ENCODE data around the gene FCHSD1. TPM values are rescaled to one million over a fixed set of nuclear protein-coding genes. Genes with fewer than 3 reads are reported as not detected.

FCHSD1 gene
- total RNA-seq, 1 experiment from 2014 or later: 21.2 TPM

DNA sequence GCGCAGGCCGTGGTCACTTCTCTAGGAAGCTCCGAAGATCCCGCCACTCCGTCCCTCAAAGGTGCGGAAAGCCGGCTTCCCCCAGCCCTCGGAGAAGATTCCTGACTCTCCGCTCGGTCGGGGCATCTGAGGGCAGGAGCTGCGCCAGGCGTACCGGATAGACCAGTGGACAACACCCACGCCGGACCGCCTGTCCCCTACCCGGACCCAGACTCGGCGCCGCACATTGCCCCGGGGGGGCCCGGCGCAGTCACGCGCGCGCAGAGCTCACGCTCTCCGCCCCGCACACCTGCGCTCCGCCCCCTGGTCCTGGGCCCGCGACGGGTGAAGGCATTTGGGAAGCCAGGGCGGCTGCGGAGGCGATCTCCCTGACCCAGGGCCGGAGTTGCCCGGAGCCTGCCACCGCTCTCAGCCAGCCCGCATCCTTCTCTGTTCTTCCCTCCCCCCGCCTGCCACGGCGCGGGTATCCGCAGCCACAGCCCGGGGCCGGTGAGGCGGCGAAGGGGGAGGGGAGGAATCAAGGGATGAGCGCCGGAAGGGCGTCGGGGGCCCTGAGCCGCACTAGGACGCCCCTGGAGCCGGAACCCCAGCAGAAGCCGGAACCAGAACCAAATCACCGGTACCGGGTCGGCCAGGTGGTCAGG lies 14.0 kb downstream of the FCHSD1 start:
- intact Hi-C loops (cut with micrococcal nuclease): loop anchor here (2.0 kb wide), 1 partner anchor 18 kb away; the partner anchor contains the start of gene DIAPH1
- DNase-seq (ENCODE audit: unreplicated experiment): no peak
- Mint-ChIP-seq H3K27ac (ENCODE audit: low read depth, unreplicated experiment) (peak overlapping the region; percentile 47), H3K4me3 (ENCODE audit: unreplicated experiment) (peak overlapping the region; percentile 92), H3K9me3 (ENCODE audit: unreplicated experiment) (no peaks in the 10 kb centered on the region), H3K4me1 (ENCODE audit: insufficient read depth, unreplicated experiment) (peaks cover 49% of the 10 kb centered on the region), H3K36me3 (ENCODE audit: insufficient read depth, unreplicated experiment) (peaks cover 17% of the 10 kb centered on the region), H3K27me3 (ENCODE audit: insufficient read depth, unreplicated experiment) (no peaks in the 10 kb centered on the region)
- CTCF ChIA-PET: interaction anchor here (0.6 to 11.6 kb wide), 17 partner anchors 10 to 1076 kb away, joined by 3 to 213 read pairs (median 4); partner anchors contain the start of genes DIAPH1 and RNF14
- POLR2A ChIA-PET: interaction anchor here (0.5 to 13.3 kb wide), 35 partner anchors 10 to 1072 kb away, joined by 3 to 349 read pairs (median 4); partner anchors contain the start of genes ARAP3, DELE1, DIAPH1 and FCHSD1
- TF ChIP-seq, protein P1, sequence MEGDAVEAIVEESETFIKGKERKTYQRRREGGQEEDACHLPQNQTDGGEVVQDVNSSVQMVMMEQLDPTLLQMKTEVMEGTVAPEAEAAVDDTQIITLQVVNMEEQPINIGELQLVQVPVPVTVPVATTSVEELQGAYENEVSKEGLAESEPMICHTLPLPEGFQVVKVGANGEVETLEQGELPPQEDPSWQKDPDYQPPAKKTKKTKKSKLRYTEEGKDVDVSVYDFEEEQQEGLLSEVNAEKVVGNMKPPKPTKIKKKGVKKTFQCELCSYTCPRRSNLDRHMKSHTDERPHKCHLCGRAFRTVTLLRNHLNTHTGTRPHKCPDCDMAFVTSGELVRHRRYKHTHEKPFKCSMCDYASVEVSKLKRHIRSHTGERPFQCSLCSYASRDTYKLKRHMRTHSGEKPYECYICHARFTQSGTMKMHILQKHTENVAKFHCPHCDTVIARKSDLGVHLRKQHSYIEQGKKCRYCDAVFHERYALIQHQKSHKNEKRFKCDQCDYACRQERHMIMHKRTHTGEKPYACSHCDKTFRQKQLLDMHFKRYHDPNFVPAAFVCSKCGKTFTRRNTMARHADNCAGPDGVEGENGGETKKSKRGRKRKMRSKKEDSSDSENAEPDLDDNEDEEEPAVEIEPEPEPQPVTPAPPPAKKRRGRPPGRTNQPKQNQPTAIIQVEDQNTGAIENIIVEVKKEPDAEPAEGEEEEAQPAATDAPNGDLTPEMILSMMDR (IDR thresholded peaks at IDR 0.05; ENCODE audit: unreplicated experiment): no peak
- BruUV-seq (replicated peaks): no TSS peak

DNA sequence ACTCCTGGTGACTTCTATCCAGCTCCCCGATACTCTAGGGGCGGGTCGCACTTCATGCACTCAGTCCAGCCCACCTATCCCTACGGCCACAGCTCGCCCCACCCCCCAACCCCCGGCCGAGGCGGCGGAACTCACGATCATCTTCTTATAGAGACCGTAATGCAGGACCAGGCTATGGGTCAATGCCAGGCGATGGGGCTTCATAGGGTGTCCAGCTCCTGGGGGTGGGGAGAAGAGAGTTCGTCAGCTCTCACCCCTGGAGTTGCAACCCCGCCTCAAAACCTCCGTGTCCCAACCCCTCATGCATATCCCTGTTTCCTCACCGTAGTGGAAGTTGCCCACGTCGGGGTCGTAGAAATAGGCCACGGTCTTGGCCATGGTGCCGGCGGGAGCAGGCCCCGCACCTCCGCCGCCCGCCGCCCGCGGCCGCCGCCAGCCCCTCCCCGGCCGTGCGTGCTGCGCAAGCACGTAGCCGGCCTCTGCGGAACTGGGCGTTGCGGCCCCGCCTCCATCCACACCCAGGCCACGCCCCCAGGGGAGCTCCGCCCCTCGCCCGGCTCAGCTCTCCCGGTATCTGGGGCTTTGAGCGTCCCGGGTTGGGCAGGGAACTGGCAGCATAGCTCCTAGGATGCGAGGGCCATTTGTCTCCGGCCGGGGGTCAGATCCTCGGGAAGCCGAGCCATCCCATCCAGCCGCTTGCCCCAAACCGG lies 14.7 kb downstream of the FCHSD1 start, which contains the start of the genes HDAC3 and RELL2:
Gene HDAC3, minus strand, starts transcription at position 437 of the 710 bp plus-strand sequence. Its CDS starts 59 bp downstream, at position 378.
Gene RELL2, plus strand, starts transcription at position 585 of the 710 bp plus-strand sequence. CDS start 1,229 bp downstream, outside the sequence.
- POLR2A ChIA-PET: interaction anchor here (0.5 to 13.3 kb wide), 45 partner anchors 11 to 1236 kb away, joined by 3 to 349 read pairs (median 4); partner anchors contain the start of genes ARAP3, ARHGAP26, DELE1 and DIAPH1
- peaks cover 42% of the 10 kb centered on the region for H3K4me1 Mint-ChIP-seq (ENCODE audit: insufficient read depth, unreplicated experiment)
- no peaks in the 10 kb centered on the region for H3K27me3 Mint-ChIP-seq (ENCODE audit: insufficient read depth, unreplicated experiment)
- peak; percentile 95 for DNase-seq (ENCODE audit: unreplicated experiment)
- H3K36me3 Mint-ChIP-seq (ENCODE audit: insufficient read depth, unreplicated experiment): peaks cover 17% of the 10 kb centered on the region
- peak within 1 kb of the TSS; percentile 47 for H3K27ac Mint-ChIP-seq (ENCODE audit: low read depth, unreplicated experiment)
- TF ChIP-seq, protein P1 (IDR thresholded peaks at IDR 0.05; ENCODE audit: unreplicated experiment): no peak
- BruUV-seq (replicated peaks): no TSS peak
- intact Hi-C loops (cut with micrococcal nuclease): loop anchor here (2.0 kb wide), 1 partner anchor 18 kb away; the partner anchor contains the start of gene DIAPH1
- CTCF ChIA-PET: interaction anchor here (0.6 to 11.6 kb wide), 21 partner anchors 8 to 1077 kb away, joined by 3 to 213 read pairs (median 4); partner anchors contain the start of genes DIAPH1 and PCDH1
- peak within 1 kb of the TSS; percentile 92 for H3K4me3 Mint-ChIP-seq (ENCODE audit: unreplicated experiment)
- no peaks in the 10 kb centered on the region for H3K9me3 Mint-ChIP-seq (ENCODE audit: unreplicated experiment)

DNA sequence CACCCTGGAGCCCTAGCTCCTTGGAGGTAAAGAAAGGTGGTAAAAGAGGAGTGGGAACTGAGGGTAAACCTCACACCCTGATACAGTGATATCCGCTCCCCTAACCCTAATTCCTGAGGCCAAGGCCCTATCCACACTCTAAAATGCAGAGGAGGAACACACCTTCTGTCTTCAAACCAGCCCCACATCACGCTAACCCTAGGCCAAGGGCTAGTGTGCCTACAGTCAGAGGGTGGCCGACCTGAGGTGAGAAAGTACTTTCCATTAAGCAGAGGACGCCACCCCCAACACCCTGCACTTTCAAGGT lies 15.2 kb downstream of the FCHSD1 start:
- H3K9me3 Mint-ChIP-seq (ENCODE audit: unreplicated experiment): no peaks in the 10 kb centered on the region
- TF ChIP-seq, protein P1 (IDR thresholded peaks at IDR 0.05; ENCODE audit: unreplicated experiment): no peak
- peak overlapping the region; percentile 92 for H3K4me3 Mint-ChIP-seq (ENCODE audit: unreplicated experiment)
- intact Hi-C loops (cut with micrococcal nuclease): loop anchor here (2.0 kb wide), 1 partner anchor 17 kb away; the partner anchor contains the start of gene DIAPH1
- H3K27ac Mint-ChIP-seq (ENCODE audit: low read depth, unreplicated experiment): peak overlapping the region; percentile 47
- ChIA-PET POLR2A (interaction anchor here (0.5 to 13.3 kb wide), 33 partner anchors 11 to 1235 kb away, joined by 3 to 349 read pairs (median 4); partner anchors contain the start of genes ARAP3, DIAPH1, FCHSD1 and PCDH1), CTCF (interaction anchor here (0.9 to 11.6 kb wide), 12 partner anchors 8 to 325 kb away, joined by 3 to 213 read pairs (median 6); partner anchors contain the start of genes DIAPH1 and PCDH1)
- H3K27me3 Mint-ChIP-seq (ENCODE audit: insufficient read depth, unreplicated experiment): no peaks in the 10 kb centered on the region
- H3K36me3 Mint-ChIP-seq (ENCODE audit: insufficient read depth, unreplicated experiment): peaks cover 21% of the 10 kb centered on the region
- no peak for DNase-seq (ENCODE audit: unreplicated experiment)
- BruUV-seq (replicated peaks): TSS peak; percentile 28
- H3K4me1 Mint-ChIP-seq (ENCODE audit: insufficient read depth, unreplicated experiment): peaks cover 39% of the 10 kb centered on the region

Measured in MCF 10A (cell line).